ENCODE results near the gene MIP.

- no peak for TF ChIP-seq CTCF (IDR thresholded peaks at IDR 0.05)
- TF ChIP-seq EZH2 (IDR thresholded peaks at IDR 0.05): no peak
- no peak for TF ChIP-seq EZH2phosphoT487 (IDR thresholded peaks at IDR 0.05)
Measured at GRCh38 chr12:56486694-56487093, 32.2 kb upstream of the MIP start.

Measured in neural progenitor cell (in vitro differentiated cells).